Gastroesophageal sphincter (tissue), 3 donors: ENCODE results near the gene KRT32.

ENCODE experiments used
- CTCF ChIP-seq, 4 experiments: fragments of 200-600 bp in 2 of 4; fragments of 450-650 bp in 2 of 4; sonication (generic) in 1 of 4; IDR thresholded peaks; one replicate each; pipeline ENCODE4 v1.5.1; 2017 to 2019; ENCODE audit warnings: antibody characterized with exemption in 4 of 4, mild to moderate bottlenecking in 2 of 4, moderate library complexity in 2 of 4
- EP300 ChIP-seq: sonication (generic); formaldehyde crosslinking; IDR thresholded peaks from one replicate; pipeline ENCODE4 v1.6.1; 2017; ENCODE audit warnings: antibody characterized with exemption, mild to moderate bottlenecking
- POLR2A ChIP-seq, 2 donors: fragments of 450-650 bp; IDR thresholded peaks; one replicate each; pipeline ENCODE4 v1.6.1; 2017; ENCODE audit warnings: antibody characterized with exemption in 2 of 2, mild to moderate bottlenecking in 2 of 2, moderate library complexity in 1 of 2
- POLR2AphosphoS5 ChIP-seq: sonication (generic); formaldehyde crosslinking; IDR thresholded peaks from one replicate; pipeline ENCODE4 v1.6.1; 2017; ENCODE audit warnings: antibody characterized with exemption

GRCh38 chr17:41500131-41500911, 33.1 kb upstream of the KRT32 start:
- TF ChIP-seq POLR2AphosphoS5 (no peak), POLR2A (IDR thresholded peaks at IDR 0.05) (no peak), EP300 (no peak), CTCF (IDR thresholded peaks at IDR 0.05) (no peak)
